GM19351 (cell line): ENCODE results near the gene KRTAP5-1.
"Not testable (repeated sequence)": the region's sequence is repeated elsewhere in the genome, so short reads cannot be mapped to it uniquely, and the experiment has no call there.

Experiments used
- ATAC-seq: cut with Tn5 transposase; IDR thresholded peaks from one replicate; pipeline ENCODE4 v1.9.1; 2021; ENCODE audit warnings: mild to moderate bottlenecking, moderate library complexity; ENCODE audit not compliant: unreplicated experiment

KRTAP5-1 gene, protein sequence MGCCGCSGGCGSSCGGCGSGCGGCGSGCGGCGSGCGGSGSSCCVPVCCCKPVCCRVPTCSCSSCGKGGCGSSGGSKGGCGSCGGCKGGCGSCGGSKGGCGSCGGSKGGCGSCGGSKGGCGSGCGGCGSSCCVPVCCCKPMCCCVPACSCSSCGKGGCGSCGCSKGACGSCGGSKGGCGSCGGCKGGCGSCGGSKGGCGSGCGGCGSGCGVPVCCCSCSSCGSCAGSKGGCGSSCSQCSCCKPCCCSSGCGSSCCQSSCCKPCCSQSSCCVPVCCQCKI

DNA sequence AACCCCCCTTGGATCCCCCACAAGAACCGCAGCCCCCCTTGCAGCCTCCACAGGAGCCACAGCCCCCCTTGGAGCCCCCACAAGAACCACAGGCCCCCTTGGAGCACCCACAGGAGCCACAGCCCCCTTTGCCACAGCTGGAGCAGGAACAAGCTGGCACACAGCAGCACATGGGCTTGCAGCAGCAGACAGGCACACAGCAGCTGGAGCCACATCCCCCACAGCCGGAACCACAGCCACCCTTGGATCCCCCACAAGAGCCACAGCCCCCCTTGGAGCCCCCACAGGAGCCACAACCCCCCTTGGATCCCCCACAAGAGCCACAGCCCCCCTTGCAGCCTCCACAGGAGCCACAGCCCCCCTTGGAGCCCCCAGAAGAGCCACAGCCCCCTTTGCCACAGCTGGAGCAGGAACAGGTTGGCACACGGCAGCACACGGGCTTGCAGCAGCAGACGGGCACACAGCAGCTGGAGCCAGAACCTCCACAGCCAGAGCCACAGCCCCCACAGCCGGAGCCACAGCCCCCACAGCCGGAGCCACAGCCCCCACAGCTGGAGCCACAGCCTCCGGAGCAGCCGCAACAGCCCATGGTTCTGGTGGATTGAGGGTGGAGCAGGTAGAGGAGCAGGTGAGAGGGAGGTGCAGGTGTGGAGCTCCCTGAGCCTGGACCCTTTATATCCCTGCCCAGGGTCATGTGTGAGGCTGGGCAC lies at the start of gene KRTAP5-1:
TSS of gene KRTAP5-1 (minus strand) at position 623 of the 710 bp plus-strand sequence. CDS start at position 589, 34 bp downstream.
- ATAC-seq = not testable (repeated sequence)

DNA sequence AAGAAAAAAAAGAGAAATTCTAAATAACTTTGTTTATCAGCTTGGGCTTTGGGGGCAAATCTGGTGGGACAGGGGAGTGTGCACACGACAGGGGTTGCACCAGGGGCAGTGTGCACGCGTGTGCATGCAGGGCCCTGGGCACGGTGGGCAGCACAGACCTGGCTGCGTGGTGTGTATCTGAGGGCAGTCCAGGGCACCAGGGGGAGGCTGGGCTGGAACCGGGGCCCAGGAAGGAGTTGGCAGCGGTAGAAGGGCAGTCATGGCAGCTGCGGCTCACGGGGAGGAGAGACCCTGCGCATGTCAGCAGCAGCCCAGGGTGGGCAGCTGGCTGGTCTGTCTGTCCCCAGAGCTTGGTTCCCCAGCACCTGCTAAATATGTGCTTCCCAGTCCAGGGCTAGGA lies 48.8 kb upstream of the KRTAP5-1 start:
- ATAC-seq = no peak

DNA sequence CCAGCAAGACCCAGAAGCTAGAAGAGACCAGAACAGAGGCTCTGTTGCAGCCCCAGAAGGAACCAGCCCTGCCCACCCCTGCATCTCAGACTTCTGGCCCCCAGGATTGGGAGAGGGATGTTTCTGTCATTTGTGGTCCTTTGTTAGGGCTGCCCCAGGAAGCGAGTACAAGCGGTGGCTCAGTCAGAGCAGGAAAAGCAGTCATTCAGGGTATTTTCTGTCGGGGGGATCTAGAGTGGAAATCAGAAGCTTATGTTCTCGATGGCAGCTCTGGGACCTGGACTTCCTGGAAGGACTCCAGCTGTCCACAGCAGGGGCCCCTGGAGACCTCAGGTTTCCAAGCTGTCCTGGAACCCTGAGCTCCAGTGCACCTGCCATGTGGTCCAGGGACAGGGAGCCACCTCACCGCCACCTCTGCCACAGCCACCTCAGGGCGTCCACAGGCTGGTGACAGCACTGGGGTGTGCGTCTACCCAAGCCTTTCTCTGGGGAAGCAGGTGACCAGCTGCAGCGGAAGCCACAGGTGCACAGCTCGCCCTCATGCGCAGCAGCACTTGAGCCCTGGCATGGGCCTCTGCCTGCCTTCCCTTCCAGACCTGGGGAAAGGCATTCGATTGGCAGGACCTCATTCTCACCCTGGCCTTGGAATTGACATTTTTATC lies 47.1 kb upstream of the KRTAP5-1 start:
- ATAC-seq = no peak

DNA sequence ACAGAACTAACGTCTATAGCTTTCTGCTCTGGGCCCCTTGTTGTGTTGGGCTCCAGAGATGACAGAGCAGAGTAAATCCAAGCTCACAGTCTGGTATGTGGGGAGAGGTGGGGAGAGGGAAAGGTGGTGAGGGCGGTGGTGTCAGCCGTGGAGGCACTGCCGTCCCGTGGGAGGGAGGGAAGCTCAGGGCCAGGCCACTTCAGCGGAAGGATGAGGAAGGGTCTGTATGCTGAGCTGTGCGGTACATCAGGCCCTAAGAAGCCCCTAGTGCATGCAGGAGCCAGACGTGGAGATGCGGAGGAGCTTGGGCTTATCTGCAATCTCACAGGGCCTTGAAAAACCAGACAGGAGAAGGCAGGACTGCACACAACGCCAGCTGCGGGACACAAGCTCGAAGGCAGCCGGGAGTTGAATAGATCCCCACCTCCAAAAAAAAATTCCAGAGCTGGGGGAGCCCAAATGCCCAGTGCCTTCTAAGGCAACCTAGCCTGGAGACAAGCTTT lies 46.0 kb upstream of the KRTAP5-1 start:
- no peak for ATAC-seq

DNA sequence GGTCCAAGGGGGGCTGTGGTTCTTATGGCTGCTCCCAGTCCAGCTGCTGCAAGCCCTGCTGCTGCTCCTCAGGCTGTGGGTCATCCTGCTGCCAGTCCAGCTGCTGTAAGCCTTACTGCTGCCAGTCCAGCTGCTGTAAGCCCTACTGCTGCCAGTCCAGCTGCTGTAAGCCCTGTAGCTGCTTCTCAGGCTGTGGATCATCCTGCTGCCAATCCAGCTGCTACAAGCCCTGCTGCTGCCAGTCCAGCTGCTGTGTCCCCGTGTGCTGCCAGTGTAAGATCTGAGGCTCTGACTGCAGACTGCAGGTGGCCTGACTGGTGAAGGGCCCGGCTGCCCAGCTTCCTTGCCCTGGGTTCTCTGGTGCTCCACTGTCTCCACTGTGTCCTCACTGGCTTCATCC lies 45.2 kb upstream of the KRTAP5-1 start:
- no peak for ATAC-seq

DNA sequence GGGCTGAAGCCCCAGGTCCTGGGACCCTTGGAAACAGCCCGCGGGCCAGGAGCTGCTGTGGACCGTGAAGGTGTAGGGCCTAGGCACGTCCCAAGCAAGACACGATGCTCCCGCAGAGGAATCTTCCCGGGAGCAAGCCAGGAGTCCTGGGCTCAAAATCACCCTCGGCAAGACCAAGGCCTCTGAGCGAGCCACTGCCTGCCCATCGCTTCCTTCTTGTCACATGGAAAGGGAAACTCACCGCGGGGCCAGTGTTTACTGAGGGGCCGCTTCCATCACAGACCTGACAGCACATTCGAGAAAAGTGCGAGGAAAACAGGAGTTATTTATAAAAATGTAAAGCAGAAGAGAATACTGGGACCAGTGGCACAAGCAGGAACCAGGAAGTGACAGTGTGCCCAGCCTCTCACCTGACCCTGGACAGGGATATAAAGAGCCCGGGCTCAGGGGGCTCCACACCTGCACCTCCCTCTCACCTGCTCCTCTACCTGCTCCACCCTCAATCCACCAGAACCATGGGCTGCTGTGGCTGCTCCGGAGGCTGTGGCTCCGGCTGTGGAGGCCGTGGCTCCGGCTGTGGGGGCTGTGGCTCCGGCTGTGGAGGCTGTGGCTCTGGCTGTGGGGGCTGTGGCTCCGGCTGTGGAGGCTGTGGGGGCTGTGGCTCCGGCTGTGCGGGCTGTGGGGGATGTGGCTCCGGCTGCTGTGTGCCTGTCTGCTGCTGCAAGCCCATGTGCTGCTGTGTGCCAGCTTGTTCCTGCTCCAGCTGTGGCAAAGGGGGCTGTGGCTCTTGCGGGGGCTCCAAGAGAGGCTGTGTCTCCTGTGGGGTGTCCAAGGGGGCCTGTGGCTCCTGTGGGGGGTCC lies 44.5 kb upstream of the KRTAP5-1 start, which contains the start of gene KRTAP5-5:
TSS of gene KRTAP5-5 (plus strand) at position 450 of the 860 bp plus-strand sequence. CDS start at position 516, 66 bp downstream.
- ATAC-seq = no peak

DNA sequence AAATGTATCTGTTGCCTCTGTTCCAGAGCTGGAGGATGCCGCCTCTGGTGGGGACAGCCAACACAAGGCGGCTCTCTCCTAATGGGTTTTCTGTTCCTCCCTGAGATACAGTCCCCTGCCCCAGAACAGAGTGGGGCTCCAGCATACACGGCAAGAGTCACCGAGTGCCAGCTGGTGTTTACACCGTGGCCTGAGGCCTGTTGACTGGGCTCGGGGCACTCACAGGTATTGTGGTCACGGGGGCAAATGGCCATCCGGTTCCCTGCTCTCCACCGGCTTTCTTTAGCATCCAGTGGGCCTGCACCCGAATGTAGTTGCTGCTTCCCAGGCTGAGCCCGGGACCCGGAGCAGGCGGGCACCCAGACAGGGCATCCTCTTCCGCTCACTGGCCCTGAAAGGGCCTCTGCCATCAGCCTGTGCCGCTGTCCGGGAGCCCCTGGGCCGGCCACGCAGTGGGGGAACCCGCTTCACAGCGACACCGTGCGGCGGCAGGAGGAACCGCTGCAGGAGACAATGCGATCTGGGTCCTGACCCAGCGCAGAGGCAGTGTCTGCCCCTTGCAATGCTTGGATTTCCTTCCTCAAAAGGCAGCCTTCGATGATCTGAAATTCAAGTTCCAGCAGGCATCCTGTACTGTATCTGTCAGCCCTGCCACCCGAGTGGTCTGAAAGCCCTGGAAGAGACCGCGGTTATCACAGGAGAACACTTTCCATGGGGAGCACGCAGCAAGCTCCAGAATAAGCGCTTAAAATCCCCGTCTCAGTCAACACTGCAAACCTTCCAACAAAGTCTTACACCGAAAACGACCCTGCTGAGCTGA lies 43.6 kb upstream of the KRTAP5-1 start:
- peak; percentile 62 for ATAC-seq

DNA sequence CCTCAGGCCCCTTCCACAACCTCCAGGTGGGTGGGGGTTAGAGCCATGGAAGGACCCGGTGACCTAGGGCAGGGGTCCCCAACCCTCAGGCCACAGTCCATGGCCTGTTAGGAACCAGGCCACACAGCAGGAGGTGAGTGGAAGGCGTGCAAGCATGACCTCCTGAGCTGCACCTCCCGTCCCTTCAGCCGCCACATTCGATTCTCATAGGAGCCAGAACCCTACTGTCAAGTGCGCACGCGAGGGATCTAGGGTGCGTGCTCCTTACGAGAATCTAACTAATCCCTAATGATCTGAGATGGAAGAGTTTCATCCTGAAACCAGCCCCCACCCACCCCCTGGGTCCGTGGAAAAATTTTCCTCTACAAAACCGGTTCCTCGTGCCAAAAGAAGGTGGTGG lies 40.5 kb upstream of the KRTAP5-1 start:
- ATAC-seq = no peak

DNA sequence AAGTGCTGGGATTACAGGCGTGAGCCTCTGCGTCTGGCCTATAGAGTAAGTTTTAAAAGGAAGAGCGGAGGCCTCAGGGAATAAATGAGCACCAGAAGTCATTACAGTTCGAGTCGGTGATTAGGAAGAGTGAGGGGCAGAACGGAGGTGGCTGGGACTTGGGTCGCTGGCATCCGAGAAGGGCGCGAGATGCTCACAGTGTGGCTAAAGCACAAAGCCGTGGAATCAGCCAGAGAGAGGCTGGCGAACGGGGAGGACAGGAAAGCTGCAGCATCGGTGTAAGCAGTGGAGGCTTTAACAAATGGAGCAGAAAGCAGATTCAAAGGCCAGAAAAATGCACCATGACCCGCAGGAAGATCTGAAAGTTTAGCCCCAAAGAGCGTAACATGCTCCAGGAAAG lies 39.5 kb upstream of the KRTAP5-1 start:
- no peak for ATAC-seq

DNA sequence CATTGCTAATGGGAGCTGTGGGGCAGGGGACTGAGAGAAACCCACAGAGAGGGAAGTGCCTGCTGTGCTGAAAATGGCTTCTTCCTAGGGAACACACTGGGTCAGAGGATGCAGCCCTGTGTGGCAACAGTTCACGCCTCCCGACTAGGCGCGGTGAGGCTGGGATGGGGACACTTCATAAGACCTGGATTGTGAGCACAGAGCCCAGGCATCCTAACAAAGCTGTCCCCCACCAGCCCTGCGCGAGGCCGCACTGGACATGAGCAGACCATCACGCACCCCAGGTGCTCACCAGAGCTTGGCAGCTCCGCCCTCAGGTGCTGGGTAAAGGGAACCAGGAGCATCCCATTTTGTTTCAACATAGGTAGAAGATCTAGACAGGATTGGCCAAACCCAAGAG lies 38.6 kb upstream of the KRTAP5-1 start:
- no peak for ATAC-seq

DNA sequence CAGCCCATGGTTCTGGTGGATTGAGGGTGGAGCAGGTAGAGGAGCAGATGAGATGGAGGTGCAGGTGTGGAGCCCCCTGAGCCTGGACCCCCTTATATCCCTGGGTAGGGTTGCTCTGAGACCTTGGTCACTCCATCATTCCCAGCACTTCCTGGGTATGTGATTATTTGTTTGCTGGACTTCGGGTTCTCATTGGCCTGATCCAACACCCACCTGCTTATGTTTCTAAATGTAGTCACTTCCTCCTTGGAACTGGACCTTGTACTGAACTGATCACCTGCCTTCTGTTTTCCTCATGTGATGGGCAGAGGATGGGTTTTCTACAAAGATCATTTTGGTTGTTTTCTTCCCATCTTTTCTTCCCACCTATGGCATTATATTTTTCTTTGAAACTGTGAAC lies 37.0 kb upstream of the KRTAP5-1 start, which contains the start of gene KRTAP5-4:
TSS of gene KRTAP5-4 (minus strand) at position 53 of the 400 bp plus-strand sequence. CDS start at position 8, 45 bp downstream.
- ATAC-seq = no peak

DNA sequence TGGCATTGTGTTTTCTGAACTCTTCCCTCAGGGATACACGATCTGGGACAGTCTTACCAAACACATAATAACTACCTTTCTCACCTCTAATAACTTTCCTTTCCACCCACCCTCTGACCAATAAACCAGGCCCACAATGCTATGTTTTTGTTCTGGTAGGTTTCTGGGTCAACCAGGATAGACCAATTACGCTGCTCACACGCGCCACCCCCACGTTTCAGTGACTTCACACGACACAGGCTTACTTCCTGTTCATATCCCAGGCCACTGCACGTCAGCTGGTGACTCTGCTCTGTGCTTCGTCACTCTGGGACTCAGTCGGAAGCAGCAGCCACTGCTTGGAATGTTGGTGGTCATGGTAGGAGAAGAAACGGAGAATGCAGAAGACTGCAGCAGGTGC lies 34.4 kb upstream of the KRTAP5-1 start:
- no peak for ATAC-seq

DNA sequence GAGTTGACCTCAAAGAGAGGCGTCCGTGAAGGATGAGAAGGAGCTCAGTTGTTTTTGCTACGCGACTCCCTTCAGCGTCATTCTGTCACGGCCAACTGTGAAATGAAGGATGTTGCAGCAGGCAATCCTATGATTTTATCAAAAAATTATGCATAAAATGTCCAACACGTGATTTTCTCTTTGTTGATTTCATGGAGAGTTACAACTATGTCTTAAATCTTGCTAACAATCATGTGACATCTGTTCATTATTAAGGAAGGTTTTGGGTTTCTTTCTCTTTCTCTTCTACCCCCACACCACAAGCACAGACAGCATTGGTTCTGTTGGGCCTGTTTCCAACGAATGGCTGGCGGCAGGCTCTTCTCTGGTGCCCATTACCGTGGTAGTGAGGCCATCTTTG lies 33.1 kb upstream of the KRTAP5-1 start:
- ATAC-seq = no peak

DNA sequence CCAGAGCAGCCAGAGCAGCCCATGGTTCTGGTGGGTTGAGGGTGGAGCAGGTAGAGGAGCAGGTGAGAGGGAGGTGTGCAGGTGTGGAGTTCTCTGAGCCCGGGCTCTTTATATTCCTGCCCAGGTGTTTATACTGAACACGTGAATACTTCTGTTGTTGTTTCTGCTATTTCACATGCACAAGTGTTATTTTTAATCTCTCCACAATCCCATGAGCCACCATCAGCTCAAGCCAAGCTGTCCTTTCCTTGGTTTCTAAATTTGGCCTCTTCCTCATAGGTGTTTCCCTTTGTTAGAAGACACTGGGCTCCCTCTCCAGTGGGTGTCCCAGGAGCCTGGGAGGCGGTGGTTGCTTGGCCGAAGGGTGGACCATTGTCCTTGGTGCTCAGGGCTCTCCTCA lies 23.3 kb upstream of the KRTAP5-1 start, which contains the start of gene KRTAP5-3:
TSS of gene KRTAP5-3 (minus strand) at position 101 of the 400 bp plus-strand sequence. CDS start at position 23, 78 bp downstream.
- no peak for ATAC-seq

DNA sequence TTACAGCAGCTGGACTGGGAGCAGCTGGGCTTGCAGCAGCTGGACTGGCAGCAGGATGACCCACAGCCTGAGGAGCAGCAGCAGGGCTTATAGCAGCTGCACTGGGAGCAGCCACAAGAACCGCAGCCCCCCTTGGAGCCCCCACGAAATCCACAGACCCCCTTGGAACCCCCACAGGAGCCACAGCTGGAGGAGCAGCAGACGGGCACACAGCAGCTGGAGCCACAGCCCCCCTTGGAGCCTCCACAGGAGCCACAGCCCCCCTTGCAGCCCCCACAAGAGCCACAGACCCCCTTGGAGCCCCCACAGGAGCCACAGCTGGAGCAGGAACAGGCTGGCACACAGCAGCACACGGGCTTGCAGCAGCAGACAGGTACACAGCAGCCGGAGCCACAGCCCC lies 22.8 kb upstream of the KRTAP5-1 start:
- ATAC-seq = not testable (repeated sequence)

DNA sequence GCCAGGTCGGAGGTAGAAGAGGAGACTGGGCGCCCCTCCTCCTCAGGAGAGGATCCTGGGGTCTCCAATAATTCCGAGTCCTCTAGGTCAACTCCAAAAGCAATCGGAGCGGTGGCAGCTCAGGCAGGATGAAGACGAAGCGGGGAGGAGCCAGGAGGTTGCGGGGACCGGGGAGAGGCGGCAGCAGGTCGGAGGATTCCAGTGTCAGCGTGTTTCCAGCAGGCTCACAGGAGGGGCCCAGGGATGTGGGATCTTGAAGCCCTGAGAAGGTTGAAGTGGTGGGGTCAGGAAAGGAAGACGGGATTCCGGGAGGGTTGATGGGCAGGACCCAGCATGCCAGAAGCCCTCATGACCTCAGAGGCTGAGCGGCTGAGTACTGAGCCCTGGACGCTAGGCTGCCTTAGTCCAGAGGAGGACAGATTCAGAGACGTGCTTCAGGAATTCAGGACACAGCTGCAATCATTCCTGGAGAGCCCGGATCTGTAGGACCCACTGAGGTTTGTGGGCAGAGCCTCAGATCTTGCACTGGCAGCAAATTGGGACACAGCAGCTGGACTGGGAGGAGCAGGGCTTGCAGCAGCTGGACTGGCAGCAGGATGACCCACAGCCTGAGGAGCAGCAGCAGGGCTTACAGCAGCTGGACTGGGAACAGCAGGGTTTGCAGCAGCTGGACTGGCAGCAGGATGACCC lies 22.2 kb upstream of the KRTAP5-1 start:
- not testable (repeated sequence) for ATAC-seq

DNA sequence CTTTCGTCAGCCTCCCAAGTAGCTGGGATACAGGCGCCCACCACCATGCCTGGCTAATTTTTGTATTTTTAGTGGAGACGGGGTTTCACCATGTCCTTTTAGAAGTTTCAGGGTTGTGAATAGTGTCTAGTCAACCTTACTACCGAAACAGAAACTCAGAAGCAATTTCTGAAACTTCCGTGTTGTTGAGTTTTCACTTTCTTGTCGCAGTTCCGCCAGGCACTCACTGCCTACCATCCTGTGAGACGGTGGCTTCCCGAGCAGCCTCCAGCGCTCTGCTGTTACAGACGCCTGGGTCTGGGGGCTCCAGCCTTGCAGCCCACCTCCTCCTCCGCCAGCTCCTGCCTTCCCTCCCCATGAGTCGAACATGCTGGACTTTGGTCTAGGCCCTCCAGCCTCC lies 20.8 kb upstream of the KRTAP5-1 start:
- peak; percentile 92 for ATAC-seq

DNA sequence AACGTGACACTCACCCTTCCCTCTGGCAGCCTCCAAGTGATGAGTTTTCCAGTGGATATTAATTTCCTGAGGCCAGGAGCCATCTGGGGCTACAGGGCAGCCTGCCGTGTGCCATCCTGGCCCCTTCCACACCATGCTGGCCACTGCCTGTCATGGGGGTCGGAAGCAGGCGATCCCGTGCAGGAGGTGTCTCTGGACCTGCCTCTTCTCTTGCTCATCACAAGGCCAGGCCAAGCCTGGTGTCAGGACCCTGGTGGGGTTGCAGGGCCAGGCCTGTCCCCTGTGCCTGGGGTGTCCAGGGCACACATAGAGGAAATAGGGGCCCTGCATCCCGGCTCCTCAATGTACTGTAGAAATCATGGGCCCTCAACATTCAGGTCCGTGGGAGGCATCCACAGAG lies 19.6 kb upstream of the KRTAP5-1 start:
- ATAC-seq = no peak

DNA sequence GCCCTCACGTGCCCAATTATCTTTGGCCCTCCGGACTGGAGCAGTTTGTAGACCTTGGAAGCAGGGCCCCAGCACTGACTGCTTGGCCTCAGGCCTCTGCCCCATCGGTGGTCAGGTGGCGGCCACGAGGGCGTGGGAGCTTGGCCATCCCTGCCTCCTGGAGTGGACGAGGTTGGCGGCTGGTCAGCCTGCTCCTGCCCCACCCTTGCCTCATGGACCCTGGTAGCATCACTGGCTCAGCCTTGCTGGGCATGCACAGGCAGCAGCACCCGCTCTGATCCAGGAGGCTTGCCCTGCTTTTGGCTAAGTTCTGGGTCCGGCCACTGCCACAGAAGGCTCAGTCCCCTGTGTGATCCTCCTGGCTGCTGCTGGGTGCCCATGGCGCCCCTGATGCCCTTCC lies 19.1 kb upstream of the KRTAP5-1 start:
- ATAC-seq = no peak
